Common myeloid progenitor, CD34-positive (primary cell): ENCODE measurements around the gene ITPR3.
"Not testable (repeated sequence)": the region's sequence is repeated elsewhere in the genome, so short reads cannot be mapped to it uniquely, and the experiment has no call there.

Experiments used
- CTCF ChIA-PET: fragments of 350-600 bp; sonication (Branson Sonifier 250); formaldehyde crosslinking; loops from one replicate; lab custom pipeline; 2021; ENCODE audit warnings: antibody characterized with exemption; lab: Charles Lee
- POLR2A ChIA-PET: fragments of 350-600 bp; sonication (Branson Sonifier 250); formaldehyde crosslinking; loops from one replicate; lab custom pipeline; 2021; ENCODE audit warnings: antibody characterized with exemption; lab: Charles Lee
- DNase-seq, 3 donors: peaks; one replicate each; pipeline versions ENCODE4 v3.0.0 to v3.0.0-alpha.2; 2013
- H3K27ac ChIP-seq, 2 experiments: 1 replicate in 1 of 2; 2 replicates in 1 of 2; pipeline ENCODE4 v1.7.0; 2013; ENCODE audit warnings: inconsistent platforms in 2 of 2, low read length in 2 of 2, mild to moderate bottlenecking in 2 of 2, low read depth in 1 of 2, moderate library complexity in 1 of 2; ENCODE audit not compliant: severe bottlenecking in 2 of 2, insufficient read depth in 1 of 2, poor library complexity in 1 of 2
- H3K27me3 ChIP-seq, 5 experiments: replicated peaks in 2 of 5; 1 replicate in 3 of 5; 2 replicates in 2 of 5; pipeline versions ENCODE4 v1.6.1 to v1.7.0; 2013; ENCODE audit warnings: low read length in 4 of 5, mild to moderate bottlenecking in 2 of 5, moderate library complexity in 2 of 5, inconsistent platforms in 1 of 5; ENCODE audit not compliant: insufficient read depth in 5 of 5, control insufficient read depth in 4 of 5
- H3K36me3 ChIP-seq, 4 experiments: 1 replicate in 2 of 4; 2 replicates in 2 of 4; pipeline versions ENCODE4 v1.6.1 to v1.7.0; 2013; ENCODE audit warnings: low read length in 3 of 4, control low read depth in 1 of 4, mild to moderate bottlenecking in 1 of 4; ENCODE audit not compliant: control insufficient read depth in 4 of 4, insufficient read depth in 4 of 4
- H3K4me1 ChIP-seq, 4 experiments: 1 replicate in 3 of 4; 2 replicates in 1 of 4; pipeline versions ENCODE4 v1.6.1 to v1.7.1; 2013; ENCODE audit warnings: low read length in 3 of 4, mild to moderate bottlenecking in 3 of 4, control low read depth in 1 of 4, inconsistent platforms in 1 of 4, moderate library complexity in 1 of 4; ENCODE audit not compliant: control insufficient read depth in 4 of 4, insufficient read depth in 4 of 4; ENCODE audit errors: control extremely low read depth in 1 of 4
- H3K4me3 ChIP-seq, 7 experiments: 1 replicate in 4 of 7; 2 replicates in 3 of 7; pipeline versions ENCODE4 v1.5.1 to v1.7.0; 2013; ENCODE audit warnings: mild to moderate bottlenecking in 7 of 7, low read length in 6 of 7, moderate library complexity in 6 of 7, inconsistent platforms in 2 of 7, low read depth in 2 of 7, control low read depth in 1 of 7; ENCODE audit not compliant: insufficient read depth in 4 of 7, control insufficient read depth in 1 of 7; ENCODE audit errors: extremely low read depth in 1 of 7
- H3K9me3 ChIP-seq, 5 experiments: 1 replicate in 4 of 5; 2 replicates in 1 of 5; pipeline versions ENCODE4 v1.6.1 to v1.7.1; 2013; ENCODE audit warnings: low read length in 4 of 5, mild to moderate bottlenecking in 2 of 5, inconsistent platforms in 1 of 5, low read depth in 1 of 5, moderate library complexity in 1 of 5; ENCODE audit not compliant: control insufficient read depth in 4 of 5, insufficient read depth in 2 of 5; ENCODE audit errors: control extremely low read depth in 1 of 5
- WGBS: methylation state at CpG from one replicate; pipeline ENCODE4 v1.1.5; 2013; ENCODE audit not compliant: insufficient coverage; 5-methylcytosine and 5-hydroxymethylcytosine counted together

The ITPR3 gene

DNA sequence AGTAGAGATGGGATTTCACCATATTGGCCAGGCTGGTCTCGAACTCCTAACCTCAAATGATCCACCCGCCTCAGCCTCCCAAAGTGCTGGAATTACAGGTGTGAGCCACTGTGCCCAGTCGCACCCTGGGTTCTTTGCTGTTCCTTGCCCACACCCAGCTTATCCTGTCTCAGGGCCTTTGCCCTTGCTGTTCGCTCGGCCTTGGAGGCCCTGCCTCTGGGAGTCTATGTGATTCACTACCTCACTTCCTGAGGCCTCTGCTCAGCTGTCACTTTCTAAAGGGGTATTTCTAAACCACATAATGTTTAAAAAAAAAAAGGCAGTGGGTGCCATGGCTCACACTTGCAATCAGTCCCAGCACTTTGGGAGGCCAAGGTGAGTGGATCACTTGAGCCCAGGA is 24.2 kb upstream of the ITPR3 start:
- H3K36me3 ChIP-seq, H3K27me3 ChIP-seq, H3K27ac ChIP-seq, H3K4me3 ChIP-seq, POLR2A ChIA-PET, H3K9me3 ChIP-seq: not testable (repeated sequence)
- peaks cover 0 to 18% (median 11%) of the 10 kb centered on the region in 4 experiments for H3K4me1 ChIP-seq
- CTCF ChIA-PET, result interaction anchor here (0.6 to 3.3 kb wide), 6 partner anchors 9 to 1848 kb away, joined by 3 to 13 read pairs (median 3); no protein-coding TSS in a partner anchor
- DNase-seq, result peak in 1 of 3 donors; percentile 32
- 95% methylated on average over 5 of the region's 5 CpGs for WGBS

- Histone ChIP-seq H3K4me3 (no peak overlapping the region), H3K27me3 (peaks cover 0 to 4% (median 0%) of the 10 kb centered on the region in 5 experiments), H3K9me3 (no peaks in the 10 kb centered on the region), H3K27ac (no peak overlapping the region), H3K36me3 (no peaks in the 10 kb centered on the region), H3K4me1 (peaks cover 0 to 13% (median 9%) of the 10 kb centered on the region in 4 experiments)
- 90% methylated on average over 2 of the region's 4 CpGs for WGBS
- ChIA-PET POLR2A (interaction anchor here (0.6 to 0.8 kb wide), 2 partner anchors 24 to 557 kb away, joined by 3 to 5 read pairs; no protein-coding TSS in a partner anchor), CTCF (interaction anchor here (0.6 to 3.3 kb wide), 8 partner anchors 8 to 1847 kb away, joined by 3 to 13 read pairs (median 4); no protein-coding TSS in a partner anchor)
- DNase-seq, result no peak
Measured at GRCh38 chr6:33597551-33598322, 23.4 kb upstream of the ITPR3 start.

DNA sequence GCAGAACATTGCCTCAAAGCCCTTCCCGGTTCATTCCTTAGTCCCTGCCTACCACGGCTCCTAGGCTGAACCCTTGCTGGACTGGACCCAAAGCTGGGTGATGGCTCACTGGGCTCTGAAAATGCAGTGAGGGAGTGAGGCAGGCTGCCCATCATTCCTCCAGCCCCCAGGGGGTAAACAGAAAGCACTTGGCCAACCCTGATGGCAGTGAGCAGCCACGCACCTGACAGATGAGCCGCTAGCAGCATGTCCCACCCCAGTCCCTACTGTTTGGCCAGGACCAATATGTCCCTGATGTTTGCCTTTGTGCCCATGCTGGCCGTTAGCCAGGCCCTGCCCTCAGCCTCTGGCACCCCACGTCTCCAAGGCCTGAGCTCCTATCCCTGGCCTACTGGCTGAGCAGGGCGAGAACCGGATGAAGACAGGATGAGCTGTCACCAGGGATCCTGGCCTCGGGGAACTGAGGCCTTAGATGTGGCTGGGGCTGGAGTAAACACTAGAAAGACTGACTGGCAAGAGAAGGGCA is 21.6 kb upstream of the ITPR3 start:
- Histone ChIP-seq H3K4me1 (peaks cover 0 to 5% (median 0%) of the 10 kb centered on the region in 4 experiments), H3K36me3 (no peaks in the 10 kb centered on the region), H3K9me3 (no peaks in the 10 kb centered on the region), H3K4me3 (no peak overlapping the region), H3K27ac (no peak overlapping the region), H3K27me3 (no peaks in the 10 kb centered on the region)
- DNase-seq, result no peak
- CTCF ChIA-PET, result interaction anchor here (1.2 to 3.3 kb wide), 2 partner anchors 12 to 33 kb away, joined by 3 to 13 read pairs; no protein-coding TSS in a partner anchor
- POLR2A ChIA-PET, result no interaction called here
- WGBS, result 90% methylated on average over 9 of the region's 9 CpGs

DNA sequence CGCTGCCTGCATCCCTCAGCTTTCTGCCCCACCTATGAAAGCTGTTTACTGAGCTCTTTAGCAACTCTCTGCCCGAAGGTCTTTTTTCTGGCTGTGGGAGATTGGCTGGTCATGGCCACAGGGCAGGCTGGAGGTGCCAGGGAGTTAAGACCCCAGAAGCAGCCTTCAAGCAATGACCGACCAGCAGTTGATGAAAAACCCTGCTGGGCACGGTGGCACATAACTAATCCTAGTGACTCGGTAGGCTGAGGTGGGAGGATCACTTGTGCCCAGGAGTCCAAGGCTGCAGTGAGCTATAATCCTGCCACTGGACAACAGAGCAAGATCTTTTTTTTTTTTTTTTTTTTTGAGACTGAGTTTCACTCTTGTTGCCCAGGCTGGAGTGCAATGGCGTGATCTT is 20.4 kb upstream of the ITPR3 start:
- H3K4me3 ChIP-seq, result no peak overlapping the region
- peaks cover 0 to 5% (median 0%) of the 10 kb centered on the region in 4 experiments for H3K4me1 ChIP-seq
- POLR2A ChIA-PET, result no interaction called here
- H3K9me3 ChIP-seq, result no peaks in the 10 kb centered on the region
- CTCF ChIA-PET, result interaction anchor here (1.4 to 1.5 kb wide), 2 partner anchors 11 to 107 kb away, joined by 3 to 5 read pairs; no protein-coding TSS in a partner anchor
- H3K27ac ChIP-seq, result no peak overlapping the region
- no peaks in the 10 kb centered on the region for H3K27me3 ChIP-seq
- WGBS, result 100% methylated on average over 2 of the region's 6 CpGs
- H3K36me3 ChIP-seq, result no peaks in the 10 kb centered on the region
- no peak for DNase-seq

DNA sequence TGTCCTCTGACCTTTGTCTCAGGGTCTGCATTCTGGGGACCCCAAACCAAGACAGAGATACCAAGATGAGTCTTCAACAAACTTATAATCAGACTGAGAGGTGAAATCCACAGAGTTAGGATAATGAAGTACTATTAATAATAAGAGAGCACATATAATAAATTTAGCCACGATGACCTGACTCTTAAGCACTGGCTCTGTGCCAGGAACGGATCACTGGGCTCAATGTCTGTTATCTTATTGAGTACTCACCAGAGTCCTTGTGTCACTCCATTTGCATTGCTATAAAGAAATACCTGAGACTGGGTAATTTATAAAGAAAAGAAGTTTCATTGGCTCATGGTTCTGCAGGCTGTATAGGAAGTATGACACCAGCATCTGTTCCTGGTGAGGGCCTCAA is 18.9 kb upstream of the ITPR3 start:
- 60% methylated on average over 2 of the region's 2 CpGs for WGBS
- Histone ChIP-seq H3K9me3 (no peaks in the 10 kb centered on the region), H3K27ac (no peak overlapping the region), H3K36me3 (no peaks in the 10 kb centered on the region), H3K4me1 (peaks cover 0 to 1% (median 0%) of the 10 kb centered on the region in 4 experiments), H3K4me3 (no peak overlapping the region), H3K27me3 (no peaks in the 10 kb centered on the region)
- CTCF ChIA-PET, result interaction anchor here (1.1 to 1.5 kb wide), 2 partner anchors 12 to 17 kb away, joined by 3 to 5 read pairs; no protein-coding TSS in a partner anchor
- POLR2A ChIA-PET, result no interaction called here
- peak in 1 of 3 donors; percentile 29 for DNase-seq

DNA sequence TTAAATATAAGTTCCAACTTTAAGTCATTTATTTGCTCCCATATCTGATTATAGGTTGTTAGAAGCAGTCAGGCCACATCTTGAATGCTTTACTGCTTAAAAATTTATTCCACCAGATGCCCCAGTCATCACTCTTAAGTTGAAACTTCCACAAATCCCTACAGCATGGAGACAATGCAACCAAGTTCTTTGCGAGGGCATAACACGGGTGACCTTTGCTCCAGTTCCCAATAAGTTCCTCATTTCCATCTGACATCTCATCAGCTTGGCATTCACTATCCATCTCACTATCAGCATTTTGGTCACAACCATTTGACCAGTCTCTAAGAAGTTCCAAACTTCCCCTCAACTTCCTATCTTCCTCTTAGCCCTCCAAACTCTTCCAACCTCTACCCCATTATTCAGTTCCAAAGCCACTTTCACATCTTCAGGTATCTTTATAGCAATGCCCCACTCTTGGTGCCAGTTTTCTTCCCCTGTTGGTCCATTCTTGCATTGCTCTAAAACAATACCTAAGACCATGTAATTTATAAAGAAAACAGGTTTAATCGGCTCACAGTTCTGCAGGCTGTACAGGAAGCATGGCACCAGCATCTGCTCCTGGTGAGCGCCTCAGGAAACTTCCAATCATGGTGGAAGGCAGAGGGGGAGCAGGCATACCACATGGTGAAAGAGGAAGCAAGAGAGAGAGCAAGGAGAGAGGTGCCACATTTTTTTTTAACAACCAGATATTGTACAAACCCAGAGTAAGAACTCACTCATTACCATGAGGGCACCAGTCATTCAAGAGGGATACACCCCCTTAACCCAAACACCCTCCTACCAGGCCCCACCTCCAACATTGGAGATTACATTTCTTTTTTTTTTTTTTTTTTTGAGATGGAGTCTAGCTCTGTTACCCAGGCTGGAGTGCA is 15.9 kb upstream of the ITPR3 start:
- Histone ChIP-seq H3K36me3 (no peaks in the 10 kb centered on the region), H3K4me1 (peaks cover 0 to 6% (median 1%) of the 10 kb centered on the region in 4 experiments), H3K27ac (no peak overlapping the region), H3K27me3 (no peaks in the 10 kb centered on the region), H3K9me3 (no peaks in the 10 kb centered on the region), H3K4me3 (no peak overlapping the region)
- CTCF ChIA-PET, result interaction anchor here (3.2 kb wide), 1 partner anchor 96 kb away, joined by 14 read pairs; no protein-coding TSS in a partner anchor
- POLR2A ChIA-PET, result no interaction called here
- WGBS, result 98% methylated on average over 4 of the region's 4 CpGs
- peak in 2 of 3 donors; percentile 13 to 26 for DNase-seq
